Endometrial microvascular endothelial cells (primary cell): Measurements from ENCODE around the gene SCUBE3. TPM values are rescaled to one million over a fixed set of nuclear protein-coding genes. Genes with fewer than 3 reads are reported as not detected.

ENCODE experiments used
- in situ Hi-C: cut with HindIII; loops from 2 replicates; pipeline ENCODE4 v1.10.0; 2017; ENCODE audit warnings: low sequenced_read_pairs, low pct_unique_long_range_greater_than_20kb; ENCODE audit errors: inconsistent ontology term
- total RNA-seq: library from RNA; depleted of rRNA; stranded (reverse); fragments of >200 nt; gene quantifications from one replicate; pipeline ENCODE4 v1.2.3, GENCODE V29; 2015; ENCODE audit errors: inconsistent ontology term

SCUBE3 gene
- total RNA-seq, 1 donor from 2014 or later: 0.46 TPM

DNA sequence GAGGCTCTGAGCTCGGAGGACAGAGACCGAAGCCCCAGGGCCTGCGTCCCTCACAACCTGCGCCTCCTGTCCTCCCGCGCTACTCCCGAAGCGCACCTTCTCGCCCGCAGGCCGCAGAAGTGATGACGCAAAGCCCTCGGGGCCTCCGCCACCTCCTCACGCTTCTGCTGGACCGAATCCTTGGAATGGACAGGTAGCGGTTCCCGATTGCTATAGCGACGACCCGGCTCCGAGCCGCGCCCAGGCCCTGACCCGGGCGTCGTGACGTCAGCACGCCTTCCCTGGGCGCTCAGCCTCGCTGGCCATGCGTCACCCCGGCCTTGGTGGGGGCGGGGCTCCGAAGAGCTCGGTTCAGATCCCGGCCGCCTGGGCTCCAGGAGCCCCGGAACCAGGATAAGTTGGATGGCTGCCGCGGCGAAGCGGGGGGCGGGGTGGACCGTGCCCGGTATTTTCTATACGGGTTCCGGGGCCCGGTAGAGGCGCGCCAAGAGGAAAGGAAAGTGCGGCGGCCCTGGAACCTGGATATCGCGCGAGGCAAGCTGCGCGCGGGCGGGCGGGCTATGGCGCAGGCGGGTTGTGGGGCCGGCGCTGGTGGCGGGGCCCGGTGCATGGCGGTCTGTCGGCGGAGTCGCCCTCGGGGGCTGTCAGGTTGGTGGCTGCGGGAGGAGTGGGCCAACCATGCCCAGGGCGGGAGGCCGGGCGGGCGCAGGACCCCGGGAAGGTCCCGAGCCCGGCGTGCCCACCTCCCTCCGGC is 45.6 kb downstream of the SCUBE3 start, which contains the start of gene ZNF76:
TSS of gene ZNF76 (plus strand) at position 542 of the 754 bp plus-strand sequence. CDS start 21,417 bp downstream, outside the sequence.
- in situ Hi-C loops: no loop called here

GRCh38 chr6:35259948-35260590 is 46.3 kb downstream of the SCUBE3 start:
- in situ Hi-C loops: no loop called here

DNA sequence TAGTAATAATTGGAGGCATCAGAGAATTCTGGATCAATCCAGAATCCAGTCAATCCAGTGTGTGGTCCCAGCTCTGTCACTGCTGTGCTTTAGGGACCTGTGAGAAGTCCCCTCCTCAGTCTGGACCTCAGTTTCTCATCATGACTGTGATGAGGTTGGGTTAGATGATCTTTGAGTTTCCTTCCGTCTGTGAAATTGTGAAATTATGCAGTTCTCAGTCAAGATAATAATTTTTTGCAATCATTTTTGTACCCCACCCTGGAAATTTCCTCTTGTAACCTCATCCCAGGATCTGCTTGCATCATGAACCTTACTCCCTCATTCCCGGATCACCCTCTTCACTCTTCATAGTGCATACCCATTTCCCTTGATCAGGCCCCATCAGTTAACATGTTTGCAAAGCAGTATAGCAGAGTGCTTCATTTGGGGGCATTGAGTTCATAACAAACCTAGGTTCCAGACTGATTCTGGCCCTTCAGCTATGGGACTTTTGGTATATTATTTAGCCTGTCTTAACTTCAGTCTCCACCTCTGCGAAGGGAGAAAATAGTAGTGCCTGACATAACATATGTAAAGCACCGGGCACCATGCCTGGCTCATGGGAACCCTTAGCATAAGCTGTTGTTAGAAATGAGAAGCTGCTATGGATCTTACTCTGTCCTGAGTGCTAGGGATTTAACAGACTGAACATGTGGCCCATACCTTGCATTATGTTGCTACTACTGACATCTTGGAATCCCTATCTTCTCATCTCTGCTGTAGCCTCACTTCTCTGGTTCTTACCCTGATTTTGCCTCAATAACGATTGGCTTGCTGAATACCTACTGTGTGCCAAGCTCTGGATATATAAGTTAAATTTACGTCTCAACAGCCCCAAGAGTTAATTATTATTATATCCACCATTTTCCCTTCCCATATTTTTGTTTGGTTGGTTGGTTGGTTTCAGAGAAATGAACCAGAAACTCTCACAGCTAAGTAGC is 47.1 kb downstream of the SCUBE3 start:
- in situ Hi-C loops: no loop called here

GRCh38 chr6:35262596-35262995 is 48.8 kb downstream of the SCUBE3 start:
- in situ Hi-C loops: no loop called here

DNA sequence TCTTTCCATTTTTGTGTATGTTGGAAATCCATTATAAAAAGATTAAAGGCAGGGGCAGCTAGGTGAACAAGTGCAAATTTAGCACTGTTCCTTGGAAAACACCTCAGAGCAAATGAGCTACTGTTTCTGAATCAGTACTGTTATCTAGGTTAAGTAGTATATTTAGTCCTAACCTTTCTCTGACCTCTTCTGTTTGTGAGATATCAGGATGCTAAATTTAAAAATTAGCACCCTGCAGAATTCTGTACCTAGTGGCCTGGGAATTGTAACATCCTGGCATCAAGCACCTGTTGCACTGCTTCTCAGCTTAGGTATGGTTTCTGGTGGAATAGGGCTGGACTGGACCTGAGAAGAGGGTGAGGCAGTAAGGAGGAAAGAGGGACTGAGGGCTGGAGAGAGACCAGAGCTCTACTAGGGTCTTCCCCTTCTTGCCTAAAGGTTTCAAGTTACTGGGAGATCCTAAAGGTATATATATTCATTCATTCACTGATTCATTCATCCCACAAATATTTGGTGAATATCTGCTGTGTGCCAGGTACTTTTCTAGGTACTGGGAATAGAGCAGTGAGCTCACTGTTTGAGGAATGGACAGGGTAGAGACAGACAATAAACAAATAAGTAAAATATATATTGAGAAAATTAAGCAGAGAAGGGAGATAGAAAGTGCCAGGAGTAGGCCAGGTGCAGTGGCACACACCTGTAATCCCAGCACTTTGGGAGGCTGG is 51.0 kb downstream of the SCUBE3 start:
- in situ Hi-C loops: no loop called here

DNA sequence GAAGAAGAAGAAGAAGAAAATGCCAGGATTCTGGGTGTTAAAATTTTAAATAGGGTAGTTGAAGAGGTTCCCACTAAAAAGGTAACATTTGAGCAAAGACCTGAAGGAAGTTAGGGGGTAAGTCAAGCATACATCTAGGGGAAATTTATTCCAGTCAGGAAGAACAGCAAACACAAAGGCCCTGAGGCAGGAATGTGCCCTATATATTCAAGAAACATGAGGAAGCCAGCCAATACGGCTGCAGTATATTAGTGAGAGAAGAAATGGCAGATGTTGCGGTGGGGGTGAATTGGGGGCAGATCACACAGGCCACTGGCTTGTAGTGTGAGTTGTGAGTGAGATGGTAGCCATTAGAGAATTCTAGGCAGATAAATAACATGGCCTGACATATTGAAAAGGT is 51.8 kb downstream of the SCUBE3 start:
- in situ Hi-C loops: no loop called here

GRCh38 chr6:35267446-35267845 is 53.7 kb downstream of the SCUBE3 start:
- in situ Hi-C loops: no loop called here

DNA sequence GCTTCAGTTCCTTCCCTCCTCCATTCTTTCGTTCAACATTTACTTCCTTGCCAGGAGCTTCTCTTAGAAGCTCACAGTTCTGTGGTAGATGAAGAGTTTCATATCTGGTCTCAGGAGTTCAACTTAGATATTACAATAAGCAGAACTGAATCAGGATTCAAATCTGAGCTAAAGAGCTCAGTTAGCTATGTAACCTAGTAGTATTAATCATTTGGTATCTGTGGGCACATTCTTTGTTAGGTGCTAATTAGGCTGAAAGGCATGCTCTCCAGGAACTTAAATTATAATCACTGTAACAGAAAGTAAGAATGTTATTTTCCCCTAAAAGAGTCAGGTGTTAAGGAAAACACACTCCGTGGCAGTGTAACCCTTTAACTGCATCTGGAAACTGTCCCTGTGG is 54.1 kb downstream of the SCUBE3 start:
- in situ Hi-C loops: no loop called here

DNA sequence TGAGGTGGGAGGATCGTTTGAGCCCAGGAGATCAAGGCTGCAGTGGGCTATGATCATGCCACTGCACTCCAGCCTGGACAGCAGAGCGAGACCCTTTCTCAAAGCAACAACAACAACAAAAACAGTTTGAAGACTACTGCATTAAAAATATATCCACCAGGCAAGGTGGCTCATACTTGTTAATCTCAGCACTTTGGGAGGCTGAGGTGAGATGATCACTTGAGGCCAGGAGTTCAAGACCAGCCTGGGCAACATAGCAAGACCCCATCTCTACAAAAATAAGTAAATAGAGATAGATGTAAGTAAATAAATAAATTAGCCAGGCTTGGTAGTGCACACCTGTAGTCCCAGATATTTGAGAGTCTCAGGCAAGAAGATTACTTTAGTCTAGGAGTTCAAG is 58.2 kb downstream of the SCUBE3 start:
- in situ Hi-C loops: no loop called here

DNA sequence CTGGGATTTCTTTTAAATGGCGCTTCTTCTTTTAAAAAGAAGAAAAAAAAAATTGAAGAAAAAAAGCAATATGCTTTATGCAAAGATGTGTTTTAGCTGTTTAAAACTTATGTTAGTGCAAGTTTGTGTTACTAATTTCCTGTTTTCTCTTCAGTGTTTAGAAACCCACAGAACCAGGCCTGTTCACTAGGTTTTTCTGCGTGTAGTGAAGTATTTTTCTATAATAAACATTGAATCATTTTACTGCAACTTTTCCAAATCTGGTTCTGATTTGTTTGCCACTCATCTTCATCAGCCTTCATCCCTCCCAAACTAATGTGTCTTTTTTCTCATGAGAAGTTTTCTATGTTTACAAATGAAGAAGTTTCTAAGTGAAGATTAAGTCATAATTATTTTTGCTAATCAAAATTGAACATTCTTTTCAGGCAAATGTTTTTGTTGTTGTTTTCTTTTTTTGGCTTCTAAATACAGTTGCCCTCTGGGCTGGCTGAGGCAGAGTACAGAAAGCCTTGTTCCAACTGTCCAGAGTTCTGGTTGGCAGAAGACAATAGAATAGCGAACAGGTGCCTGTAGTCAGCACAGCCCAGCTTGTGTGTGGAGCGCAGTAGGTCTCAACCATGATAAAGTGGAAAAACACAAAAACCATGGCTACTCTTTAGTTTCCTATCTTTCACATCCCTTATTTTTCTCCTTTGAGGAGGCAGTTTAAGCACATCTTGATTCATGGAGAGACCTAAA is 60.2 kb downstream of the SCUBE3 start:
- in situ Hi-C loops: no loop called here

GRCh38 chr6:35275744-35276260 is 62.0 kb downstream of the SCUBE3 start:
- in situ Hi-C loops: no loop called here

DNA sequence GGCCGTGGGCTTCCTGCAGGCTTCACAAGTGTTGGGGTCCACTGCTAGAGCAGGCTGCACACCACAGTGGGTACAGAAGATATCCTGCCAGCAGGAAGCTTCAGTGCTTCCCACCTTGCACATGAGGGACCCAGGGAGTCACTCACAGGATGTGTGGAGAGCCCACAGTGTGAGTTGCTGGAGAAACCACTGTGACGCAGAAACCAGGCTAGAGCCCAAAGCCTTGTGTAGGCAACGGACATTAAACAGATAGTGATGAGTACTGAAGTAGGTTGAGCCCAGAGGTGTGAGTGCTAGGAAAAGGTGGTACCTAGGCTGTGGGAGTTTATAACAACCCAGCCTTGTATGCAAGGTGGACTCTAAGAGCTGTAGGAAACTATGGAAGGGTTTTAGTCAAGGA is 65.0 kb downstream of the SCUBE3 start:
- in situ Hi-C loops: no loop called here

DNA sequence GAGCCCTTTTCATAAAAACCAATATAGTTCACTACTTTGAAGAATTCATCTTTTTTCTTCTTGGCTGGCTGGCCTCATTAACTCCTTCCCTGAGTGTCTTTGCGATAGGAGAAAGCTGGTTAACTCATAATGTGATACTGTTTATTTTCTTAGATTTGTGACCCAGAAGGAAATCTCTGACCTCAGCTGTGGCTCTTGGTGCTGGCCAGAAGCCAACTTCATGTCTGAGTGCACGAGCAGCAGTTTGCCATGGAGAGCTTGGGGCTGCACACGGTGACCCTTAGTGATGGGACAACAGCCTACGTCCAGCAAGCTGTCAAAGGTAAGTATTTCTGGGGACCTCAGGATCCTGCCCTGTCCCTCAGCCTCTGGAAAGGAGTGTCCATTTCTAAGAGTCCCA is 67.1 kb downstream of the SCUBE3 start:
- in situ Hi-C loops: no loop called here

GRCh38 chr6:35282472-35282871 is 68.7 kb downstream of the SCUBE3 start:
- in situ Hi-C loops: no loop called here

DNA sequence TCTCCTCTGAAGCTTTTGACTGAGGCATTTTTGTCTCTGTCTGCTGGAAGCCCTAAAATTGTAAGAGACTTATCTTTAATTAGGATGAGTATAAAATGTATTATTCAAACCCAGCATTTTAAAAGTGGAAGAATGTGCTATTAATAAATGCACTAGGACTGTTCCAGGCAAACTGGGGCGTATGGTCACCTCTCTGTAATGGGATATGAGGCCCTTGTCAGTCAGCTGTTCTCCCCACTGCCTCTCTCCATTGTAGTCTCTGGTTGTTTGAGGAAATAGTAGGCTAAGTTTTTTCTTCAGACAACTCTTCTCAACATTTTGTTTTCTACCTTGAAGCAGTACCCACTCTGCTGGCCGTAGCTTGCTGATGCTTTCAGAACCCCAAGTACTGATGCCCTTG is 69.6 kb downstream of the SCUBE3 start:
- in situ Hi-C loops: no loop called here

DNA sequence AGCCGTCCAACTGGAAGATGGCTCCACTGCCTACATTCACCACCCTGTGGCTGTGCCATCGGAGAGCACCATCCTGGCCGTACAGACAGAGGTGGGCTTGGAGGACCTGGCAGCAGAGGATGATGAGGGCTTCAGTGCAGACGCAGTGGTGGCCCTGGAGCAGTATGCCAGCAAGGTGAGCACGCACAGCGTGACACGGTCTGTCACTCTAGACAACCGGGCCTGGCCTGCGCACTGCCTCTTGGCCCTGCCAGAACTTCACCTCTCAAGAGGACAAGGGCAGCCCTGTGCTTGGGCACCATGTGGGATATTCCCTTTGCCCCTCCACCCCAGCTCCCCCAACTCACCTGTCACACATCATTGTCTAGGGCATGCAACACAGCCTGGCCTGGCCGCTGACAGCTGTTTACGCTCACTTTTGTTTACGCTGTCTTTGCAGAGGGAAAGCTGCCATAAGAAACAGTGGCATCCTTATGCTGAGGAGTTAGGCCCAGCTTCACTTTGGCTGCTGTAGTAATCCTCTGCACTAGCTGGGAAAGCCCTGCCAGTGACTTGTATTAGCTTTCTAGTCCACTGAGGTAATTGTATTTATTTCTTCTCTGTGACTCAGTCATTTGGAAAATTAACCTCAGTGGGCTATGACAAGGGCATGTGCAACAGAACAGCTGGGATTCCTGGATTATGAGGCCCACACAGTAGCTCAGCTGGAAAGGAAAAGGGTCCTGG is 74.1 kb downstream of the SCUBE3 start:
- in situ Hi-C loops: no loop called here

GRCh38 chr6:35288834-35289233 is 75.1 kb downstream of the SCUBE3 start:
- in situ Hi-C loops: no loop called here
